GM19035 (cell line): ENCODE measurements around the gene MINDY3.
"Not testable (repeated sequence)": the region's sequence is repeated elsewhere in the genome, so short reads cannot be mapped to it uniquely, and the experiment has no call there.

Experiments used
- ATAC-seq: cut with Tn5 transposase; IDR thresholded peaks from one replicate; pipeline ENCODE4 v1.9.1; 2021; ENCODE audit not compliant: unreplicated experiment

The MINDY3 gene

DNA sequence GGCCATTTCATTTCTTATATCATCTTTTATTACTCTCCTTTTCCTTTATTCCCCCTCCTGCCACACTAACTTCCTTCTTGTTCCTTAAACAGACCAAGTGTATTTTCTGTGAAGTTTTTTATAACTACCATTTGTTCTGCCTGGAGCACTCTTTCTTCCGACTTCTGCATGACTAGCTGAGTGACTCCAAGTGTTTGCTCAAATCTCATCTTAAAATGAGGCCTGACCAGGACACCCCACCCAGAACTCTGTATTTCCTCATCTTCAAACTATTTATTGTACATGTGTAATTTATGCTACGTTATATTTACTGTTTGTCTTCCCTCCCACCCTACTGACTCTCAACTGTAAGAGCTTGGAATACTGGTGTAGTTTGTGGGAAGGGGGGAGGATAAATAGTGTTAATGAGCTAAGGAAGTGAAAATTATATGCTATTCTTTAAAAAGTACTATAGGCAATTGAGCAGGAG lies 3.2 kb downstream of the MINDY3 start:
- no peak for ATAC-seq

DNA sequence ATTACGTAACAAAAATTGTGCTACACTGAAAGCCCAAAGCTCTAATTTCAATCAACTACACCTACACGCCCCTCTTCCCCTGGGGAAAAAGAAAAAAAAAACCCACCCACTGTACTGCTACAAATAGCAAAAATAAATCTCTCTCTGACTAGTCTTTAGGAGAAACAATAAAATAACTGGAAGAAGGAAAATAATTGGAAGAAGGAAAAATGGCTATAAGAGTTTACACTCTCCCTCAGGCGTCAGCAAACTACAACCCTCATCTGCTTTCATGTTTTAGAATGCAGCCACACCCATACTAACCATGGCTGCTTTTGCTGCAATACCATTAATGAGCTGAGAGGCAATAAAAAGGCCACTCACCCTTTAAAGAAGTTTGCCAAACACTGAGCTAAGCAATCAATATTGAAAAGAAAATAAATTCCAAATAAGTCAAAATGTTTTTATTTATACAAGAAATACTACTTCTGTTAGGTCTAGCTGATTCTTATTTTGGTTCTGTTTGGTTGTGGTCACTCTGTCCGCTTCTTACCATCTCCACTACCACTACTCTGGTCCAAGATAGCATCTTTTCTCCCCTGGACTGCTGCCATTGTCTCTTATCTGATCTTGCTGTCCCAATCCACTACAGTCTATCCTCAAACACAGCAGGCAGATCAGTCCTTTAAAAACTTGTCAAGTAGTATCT lies 3.8 kb downstream of the MINDY3 start:
- no peak for ATAC-seq

DNA sequence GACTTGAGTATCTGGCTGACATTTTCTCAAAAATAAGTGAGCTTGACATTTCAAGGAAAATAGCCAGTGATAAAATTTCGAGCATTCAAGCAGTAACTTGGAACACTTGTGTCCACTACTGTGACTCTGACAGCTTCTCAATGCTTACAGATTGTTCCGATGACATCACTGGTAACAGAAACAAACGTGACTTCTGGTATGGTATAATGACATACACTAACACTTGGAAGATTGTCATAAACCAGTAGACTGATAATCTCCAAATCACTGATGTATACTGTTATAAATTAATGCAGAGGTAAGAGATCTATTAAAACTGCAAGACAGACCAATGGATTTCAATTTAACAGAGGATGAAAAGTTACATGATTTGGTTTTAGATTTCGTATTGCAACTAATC lies 6.5 kb downstream of the MINDY3 start:
- no peak for ATAC-seq

DNA sequence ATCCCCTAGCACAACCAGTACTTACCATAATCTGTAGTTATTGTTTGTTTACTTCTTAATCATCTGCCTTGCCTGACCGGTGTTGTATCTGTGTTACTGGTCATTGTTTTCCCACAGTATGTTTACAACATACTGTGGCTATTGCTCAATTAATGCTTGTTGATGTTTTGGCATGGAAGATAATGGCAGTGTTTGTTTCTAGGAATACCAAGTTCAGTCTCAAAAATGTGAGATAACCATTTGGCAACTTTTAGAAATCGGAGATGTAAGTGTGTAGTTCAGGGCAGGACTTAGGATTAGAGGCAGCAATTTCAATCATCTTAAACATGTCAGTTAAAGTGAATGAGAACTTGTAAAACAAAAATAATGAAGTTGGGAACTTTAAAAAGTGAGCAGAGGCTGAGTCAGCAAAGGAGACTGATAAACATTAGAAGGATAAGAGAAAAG lies 8.2 kb downstream of the MINDY3 start:
- ATAC-seq = no peak

DNA sequence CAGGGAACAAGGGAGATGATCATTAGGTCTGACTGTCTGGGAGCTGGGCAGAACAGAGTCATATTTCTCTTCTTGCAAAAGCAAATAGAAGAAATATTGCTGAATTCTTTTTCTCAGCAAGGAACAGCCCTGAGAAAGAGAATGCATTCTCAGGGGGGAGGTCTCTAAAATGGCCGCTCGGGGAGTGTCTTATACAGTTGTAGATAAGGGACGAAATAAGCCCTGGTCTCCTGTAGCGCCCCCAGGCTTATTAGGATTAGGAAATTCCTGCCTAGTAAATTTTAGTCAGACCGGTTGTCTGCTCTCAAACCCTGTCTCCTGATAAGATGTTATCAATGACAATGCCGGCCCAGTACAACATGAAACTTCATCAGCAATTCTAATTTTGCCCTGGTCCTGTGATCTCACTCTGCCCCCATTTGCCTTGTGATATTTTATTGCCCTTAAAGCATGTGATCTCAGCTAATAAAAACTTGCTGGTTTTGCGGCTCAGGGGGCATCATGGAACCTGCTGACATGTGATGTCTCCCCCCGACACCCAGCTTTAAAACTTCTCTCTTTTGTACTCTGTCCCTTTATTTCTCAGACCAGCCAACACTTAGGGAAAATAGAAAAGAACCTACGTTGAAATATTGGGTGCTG lies 9.8 kb downstream of the MINDY3 start:
- ATAC-seq = not testable (repeated sequence)

DNA sequence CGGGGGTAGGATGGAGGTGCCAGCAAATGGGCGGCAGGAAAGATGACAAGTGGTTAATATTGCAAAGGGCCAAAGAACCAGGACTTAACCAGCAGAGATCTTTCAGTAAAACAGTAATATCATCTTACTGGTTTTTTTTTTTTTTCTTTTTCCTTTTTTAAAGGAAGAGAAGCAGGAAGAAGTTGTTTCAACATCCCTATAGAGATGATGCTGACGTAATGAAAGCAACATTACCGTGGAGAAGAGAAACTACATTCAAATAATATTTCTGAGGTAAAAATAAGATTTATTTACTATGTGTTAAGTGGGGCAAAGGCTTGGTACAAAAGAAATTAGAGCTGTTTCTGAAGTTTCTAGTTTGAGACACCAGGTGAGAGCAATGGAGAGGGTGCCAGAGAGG lies 11.0 kb downstream of the MINDY3 start:
- ATAC-seq = no peak

GRCh38 chr10:15847481-15847880 lies 12.8 kb downstream of the MINDY3 start:
- no peak for ATAC-seq

- ATAC-seq = no peak
Measured at GRCh38 chr10:15844517-15844916, 15.8 kb downstream of the MINDY3 start.

- no peak for ATAC-seq
Measured at GRCh38 chr10:15843695-15844094, 16.6 kb downstream of the MINDY3 start.

DNA sequence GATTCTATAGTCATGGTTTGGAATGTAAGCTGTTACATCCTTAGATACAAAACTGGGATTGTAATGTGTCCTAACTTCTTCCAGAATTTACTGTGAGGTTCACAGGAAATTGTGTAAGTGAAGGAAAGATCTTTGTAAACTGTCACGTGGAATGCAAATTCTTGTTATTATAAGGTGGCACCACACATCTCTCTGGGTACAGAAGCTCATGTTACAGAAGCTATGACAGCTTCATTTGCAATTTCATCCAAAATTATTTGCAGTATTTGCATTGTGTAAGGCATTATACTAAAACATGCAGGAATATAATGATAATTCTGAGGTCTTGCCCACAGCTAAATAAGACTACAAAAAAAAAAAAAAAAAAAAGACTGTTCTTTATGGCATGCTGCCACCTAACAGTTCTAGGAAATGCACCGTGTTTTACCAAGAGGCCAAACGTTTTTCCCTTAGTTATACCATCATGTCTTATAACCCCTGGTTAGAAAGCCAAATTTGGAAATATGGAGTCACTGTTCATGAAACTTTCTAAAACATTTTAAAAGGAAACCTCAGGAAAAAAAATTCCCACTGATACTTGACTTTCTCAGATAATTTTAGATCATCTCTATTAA lies 17.6 kb downstream of the MINDY3 start:
- no peak for ATAC-seq

DNA sequence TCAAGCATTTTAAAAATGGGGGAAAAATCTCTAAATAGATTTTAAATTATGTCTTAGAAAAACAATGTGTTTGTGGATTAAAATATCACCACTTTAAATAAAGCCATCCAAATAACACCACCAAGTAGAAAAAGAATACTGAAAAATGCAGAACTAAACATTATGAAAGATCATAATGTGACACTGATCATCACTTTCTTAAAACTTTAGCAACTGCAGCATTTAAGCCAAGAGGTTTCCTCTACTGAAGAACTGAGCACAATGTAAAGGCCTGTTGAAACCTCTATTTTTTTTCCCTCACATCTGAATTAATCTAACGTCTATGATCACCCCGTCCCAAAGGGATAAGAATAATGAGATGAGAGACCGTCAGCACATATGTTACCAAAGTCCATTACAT lies 18.6 kb downstream of the MINDY3 start:
- no peak for ATAC-seq

GRCh38 chr10:15836807-15837206 lies 23.5 kb downstream of the MINDY3 start:
- ATAC-seq = no peak

GRCh38 chr10:15829495-15829894 lies 30.8 kb downstream of the MINDY3 start:
- ATAC-seq = no peak

DNA sequence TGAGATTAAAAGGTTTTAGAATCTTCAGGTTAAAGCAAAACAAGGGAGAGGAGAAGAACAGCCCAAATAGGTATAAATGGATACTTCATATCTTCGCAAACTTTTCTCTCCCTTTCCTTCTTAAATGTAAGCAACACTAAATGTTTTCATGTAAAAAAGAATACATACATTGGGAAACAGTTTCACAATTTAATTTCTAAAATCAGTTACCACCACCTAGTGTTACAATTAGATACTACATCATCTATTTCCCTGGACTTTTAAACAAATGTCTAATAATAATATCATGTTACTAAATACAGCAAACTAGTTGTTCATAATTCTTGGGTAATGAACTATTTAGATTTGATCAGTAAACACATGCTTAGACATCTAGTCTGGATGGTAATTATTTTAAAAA lies 35.8 kb downstream of the MINDY3 start:
- ATAC-seq = no peak

- ATAC-seq = no peak
Measured at GRCh38 chr10:15822131-15822530, 38.2 kb downstream of the MINDY3 start.

- no peak for ATAC-seq
Measured at GRCh38 chr10:15821046-15821683, 39.1 kb downstream of the MINDY3 start.

- no peak for ATAC-seq
Measured at GRCh38 chr10:15817409-15818046, 42.8 kb downstream of the MINDY3 start.

- no peak for ATAC-seq
Measured at GRCh38 chr10:15815242-15815885, 44.9 kb downstream of the MINDY3 start.

GRCh38 chr10:15814565-15814964 lies 45.7 kb downstream of the MINDY3 start:
- ATAC-seq = no peak

DNA sequence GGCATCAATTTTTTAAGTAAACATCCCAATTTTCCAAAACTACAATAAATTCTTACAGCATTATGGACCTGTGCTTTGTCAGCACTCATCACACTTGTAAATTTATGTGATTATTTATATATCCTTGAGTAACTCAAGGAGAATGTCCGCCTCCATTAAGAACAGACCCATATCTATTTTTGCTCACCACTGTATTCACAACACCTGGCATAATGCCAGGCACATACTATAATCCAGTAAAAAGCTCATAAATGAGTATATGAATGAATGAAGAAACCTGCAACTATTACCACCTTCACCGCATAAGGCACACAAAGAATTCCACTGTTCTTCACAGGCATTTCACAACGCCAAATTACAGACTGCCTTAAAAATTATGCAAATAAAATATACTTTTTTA lies 46.9 kb downstream of the MINDY3 start:
- ATAC-seq = no peak

- no peak for ATAC-seq
Measured at GRCh38 chr10:15809450-15809849, 50.9 kb downstream of the MINDY3 start.
